Activated CD8-positive, alpha-beta memory T cell treated with anti-CD3 and anti-CD28 coated beads, Interleukin-2, amount 50 U/mL, for 24 hours (primary cell): ENCODE measurements around the gene ALX1.

Source experiments
- DNase-seq: peaks from one replicate; pipeline ENCODE4 v3.0.0-alpha.2; 2020; ENCODE audit errors: extremely low read depth

ALX1 gene

DNA sequence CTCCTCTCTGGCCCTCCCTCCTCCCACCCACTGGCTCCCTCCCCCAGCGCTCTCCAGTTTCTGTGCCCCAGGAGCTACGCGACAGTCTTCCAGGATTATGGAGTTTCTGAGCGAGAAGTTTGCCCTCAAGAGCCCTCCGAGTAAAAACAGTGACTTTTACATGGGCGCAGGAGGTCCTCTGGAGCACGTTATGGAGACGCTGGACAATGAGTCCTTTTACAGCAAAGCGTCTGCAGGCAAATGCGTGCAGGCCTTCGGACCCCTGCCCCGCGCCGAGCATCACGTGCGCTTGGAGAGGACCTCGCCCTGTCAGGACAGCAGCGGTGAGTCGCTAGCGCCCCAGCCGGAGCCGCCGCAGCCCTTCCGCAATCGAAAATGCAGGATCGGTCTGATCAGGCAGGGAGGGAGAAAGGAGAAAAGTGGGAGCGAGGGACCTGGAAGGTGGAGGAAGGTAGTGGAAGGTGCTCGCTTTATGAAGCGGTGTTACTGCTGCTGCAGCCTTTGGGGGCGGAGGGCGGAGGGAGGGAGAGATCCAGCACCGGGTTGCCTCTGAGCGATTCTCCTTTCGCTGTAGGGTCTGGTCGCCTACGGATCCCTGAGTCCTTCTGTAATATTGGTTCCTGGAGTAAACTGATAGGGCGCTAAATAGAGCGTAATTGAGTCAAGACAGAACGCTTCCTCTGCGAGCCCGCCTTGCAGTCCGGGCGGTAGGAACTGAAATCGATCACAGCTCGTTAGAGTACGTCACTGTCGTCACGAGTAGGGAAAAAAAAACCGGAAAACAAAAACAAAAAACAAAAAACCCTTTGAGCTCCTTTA lies at the start of gene ALX1:
TSS of gene ALX1 (plus strand) at position 56 of the 819 bp plus-strand sequence. CDS start at position 98, 42 bp downstream.
- no peak for DNase-seq

DNA sequence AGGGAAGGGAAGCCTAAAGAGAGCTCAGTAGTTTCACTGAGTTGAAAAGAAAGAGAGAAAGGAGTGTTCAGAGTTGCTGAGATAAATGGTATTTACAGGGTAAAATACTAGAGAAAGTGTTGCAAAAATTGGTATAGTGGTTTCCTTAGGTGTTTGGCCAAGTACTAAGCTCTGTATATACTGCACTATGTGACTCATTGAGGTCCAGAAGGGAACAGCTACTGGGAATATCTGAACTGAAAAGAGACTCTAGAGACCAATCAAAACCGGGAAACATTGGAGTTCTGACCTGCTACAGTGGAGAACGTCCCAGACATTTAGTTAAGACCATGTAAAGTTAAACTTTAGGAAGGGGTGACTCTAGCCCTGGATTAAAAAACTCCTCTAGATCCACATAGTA lies 42.7 kb upstream of the ALX1 start:
- DNase-seq, result no peak

DNA sequence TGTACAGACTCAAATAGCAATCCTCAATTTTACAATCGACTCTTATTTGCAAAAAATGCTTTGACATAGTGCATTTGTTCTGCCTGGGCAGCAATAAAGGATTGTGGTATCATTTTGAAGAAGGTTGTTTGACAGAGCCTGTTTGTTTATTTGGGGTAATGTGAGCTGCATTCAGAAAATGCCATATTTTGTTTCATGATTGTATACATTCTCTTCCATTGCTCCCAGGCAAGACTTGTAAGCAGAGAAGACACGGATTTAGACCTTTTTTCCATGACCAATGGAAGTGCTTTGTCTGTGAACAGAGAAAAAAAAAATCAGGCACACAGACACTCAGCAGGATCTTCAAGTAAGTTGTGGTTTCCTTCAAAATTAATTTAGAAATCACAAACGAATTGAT lies 35.5 kb upstream of the ALX1 start:
- DNase-seq, result no peak

DNA sequence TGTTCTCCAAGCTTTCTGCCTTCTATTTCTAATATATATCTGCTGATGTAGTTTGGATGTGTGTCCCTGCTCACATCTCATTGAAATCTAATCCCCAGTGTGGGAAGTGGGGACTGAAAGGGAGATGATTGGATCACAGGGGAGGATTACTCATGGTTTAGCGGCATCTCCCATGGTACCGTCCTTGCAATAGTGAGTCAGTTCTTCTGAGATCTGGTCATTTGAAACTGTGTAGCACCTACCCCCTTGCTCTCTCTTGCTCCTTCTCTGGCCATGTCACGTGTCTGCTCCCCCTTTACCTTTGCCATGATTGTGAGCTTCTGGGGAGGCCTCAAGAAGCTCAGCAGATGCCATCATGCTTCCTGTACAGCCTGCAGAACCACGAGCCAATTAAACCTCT lies 26.2 kb upstream of the ALX1 start:
- no peak for DNase-seq

DNA sequence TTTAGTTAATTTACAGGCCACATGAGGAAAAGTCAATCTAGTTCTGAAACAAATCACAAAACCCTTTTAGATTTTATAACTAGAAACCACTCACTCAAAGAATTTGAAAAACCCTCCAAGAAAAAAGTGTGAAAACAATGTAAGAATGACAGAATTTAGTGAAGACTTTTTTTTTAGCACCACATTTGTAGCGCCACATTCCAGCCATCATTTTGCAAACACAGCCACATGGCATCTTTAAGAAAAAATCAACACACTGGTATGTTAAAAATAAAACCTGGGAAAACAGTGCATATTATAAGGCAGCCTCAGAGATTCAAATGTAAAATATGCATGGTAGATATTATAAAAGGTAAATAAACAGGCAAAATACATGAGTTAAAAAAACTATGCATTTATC lies 22.3 kb upstream of the ALX1 start:
- no peak for DNase-seq

DNA sequence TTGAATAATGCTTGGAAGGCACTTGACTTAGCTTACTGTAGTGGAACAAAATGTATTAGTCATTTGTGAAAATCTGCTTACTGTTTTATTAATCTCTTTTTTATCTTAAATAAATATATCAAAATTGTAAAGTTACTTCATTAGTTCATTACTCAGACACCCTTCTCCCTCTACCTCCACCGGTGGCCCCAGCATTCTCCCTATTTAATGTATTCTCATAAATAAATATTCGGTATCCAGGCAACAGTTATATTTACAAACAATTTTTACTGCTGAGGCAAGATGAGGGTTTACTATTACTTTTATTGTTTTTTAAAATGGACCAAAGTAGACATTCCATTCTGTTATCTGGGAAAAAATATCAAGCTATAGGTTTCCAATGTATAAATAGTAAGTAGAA lies 19.6 kb upstream of the ALX1 start:
- DNase-seq, result no peak

DNA sequence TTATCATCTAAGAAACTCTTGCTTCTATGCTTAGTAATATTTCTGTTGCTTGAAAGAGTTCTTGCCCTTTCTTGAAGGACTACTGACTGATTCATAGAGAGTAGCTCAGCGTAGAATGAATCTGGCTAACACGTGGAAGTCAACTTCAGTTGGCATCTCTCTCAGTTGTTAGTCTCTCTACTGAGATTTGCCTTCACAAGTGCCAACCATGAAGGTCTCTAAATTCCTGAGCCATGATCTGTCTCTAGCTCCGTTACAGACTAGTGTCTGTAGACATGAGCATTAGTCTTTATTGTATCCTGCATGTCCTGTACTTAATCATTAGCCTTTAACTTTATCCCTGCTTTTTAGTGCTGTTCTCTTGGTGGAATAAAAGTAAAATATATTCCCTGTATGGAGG lies 19.1 kb upstream of the ALX1 start:
- DNase-seq, result no peak

DNA sequence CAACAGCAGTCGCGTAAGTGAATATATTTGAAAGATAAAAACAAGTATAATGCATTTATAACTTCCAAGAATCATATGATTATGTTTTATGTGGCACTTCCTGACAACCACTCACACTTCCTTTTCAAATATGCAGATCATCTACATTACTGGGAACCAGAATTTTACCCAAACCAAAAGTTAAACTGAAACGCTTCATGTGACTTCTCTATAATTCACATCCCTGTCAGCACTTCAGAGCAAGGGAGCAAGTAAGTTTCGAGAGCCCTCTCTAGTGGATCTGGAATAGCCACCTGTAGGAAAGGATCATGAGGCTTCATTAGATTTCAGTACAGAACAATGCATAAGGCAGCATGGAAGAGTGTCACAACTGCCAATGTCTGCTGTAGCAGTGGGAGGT lies 13.7 kb upstream of the ALX1 start:
- no peak for DNase-seq

DNA sequence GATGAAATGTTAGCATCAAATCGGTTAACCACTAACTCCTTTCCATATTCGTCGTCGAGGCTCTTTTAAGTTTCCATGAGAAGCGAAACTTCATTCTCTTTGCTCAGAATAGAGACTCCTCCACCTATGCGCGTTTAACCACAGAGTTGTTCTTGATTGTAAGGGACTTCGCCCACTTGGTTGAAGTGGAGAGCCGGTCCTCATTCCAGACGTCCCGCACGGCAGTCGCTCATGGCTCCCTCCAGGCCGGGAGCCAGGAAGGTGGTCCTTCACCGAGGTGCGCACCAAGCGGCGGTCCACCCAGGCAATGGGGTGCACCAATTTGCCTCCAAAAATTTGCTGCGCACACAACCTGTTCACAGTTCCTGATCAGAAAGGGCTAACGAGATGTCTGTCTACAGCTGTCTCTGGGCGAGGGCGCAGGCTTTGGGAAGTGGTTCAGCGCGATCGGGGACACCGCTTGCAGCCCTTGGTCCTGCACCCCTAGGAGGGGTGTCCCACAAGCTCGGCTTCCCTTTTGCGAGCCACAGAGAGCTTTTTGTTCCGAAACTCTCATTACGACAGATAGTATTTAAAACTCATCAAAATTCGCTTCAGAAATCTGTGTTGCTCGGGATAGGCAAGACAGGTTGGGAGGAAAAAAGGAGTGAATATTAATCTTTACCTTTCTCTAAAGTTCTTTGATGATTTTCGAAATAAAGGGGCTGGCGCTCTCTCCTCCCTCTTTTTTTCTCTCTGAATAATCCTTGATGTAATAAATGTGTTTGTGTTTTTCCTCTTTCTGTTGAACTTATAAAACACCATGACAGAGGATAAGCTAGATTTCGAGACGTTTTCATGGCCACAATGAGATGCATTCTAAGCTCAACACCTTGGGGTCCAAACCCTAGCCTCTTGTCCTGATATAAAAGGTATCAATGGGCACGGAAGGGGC lies 6.4 kb upstream of the ALX1 start:
- DNase-seq, result no peak

DNA sequence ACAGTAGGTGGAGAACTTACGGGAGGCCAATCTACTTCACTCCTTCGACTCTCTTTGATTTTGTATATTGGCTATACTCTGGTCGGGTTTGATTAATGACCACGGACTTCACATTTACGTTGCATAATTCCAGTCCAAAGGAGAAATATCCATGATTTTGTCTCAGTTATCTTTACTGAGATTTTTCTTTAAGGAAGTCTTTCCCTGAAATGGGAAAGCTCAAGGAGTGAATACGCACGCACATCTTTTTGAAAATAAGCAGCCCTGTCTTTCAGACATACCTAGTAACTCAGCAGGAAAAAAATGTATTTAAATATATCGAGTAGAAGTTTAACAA lies 5.7 kb upstream of the ALX1 start:
- DNase-seq, result no peak

DNA sequence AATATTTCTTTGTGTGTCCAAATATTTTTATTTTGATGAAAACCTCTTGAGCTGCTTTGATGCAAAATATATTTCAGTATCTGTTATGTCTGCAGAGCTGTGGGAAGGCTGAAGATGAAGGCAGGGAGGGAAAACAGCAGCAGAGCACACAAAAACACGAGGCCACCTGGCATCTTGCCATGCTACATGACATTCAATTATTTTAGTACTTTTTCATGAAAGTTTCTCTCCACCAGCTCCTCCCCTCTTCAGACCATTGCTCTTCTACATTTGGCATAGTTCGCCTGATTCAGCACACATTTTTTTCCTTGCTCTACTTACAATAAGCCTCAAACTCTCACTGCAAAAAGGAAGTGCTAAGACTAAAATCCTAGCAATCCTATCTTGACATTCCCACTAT lies 4.6 kb upstream of the ALX1 start:
- DNase-seq, result no peak

DNA sequence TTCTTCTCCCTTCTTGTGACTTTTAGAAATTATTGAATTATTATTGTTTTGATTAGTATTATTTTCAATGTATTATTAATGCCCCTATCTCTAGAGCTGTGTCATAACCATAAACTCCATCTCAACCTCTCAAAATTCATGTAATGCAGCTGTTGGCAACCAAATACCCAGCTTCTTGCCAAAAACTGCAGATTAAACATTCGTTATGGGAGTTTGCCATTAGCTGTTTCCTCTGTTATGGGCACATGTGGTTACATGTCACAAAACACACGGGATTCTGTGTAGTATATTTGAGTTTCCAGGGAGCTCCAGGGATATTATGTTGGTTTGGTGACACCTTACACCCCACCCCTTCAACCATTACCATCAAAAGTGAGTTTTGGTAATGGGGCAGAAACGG lies 2.8 kb upstream of the ALX1 start:
- no peak for DNase-seq

DNA sequence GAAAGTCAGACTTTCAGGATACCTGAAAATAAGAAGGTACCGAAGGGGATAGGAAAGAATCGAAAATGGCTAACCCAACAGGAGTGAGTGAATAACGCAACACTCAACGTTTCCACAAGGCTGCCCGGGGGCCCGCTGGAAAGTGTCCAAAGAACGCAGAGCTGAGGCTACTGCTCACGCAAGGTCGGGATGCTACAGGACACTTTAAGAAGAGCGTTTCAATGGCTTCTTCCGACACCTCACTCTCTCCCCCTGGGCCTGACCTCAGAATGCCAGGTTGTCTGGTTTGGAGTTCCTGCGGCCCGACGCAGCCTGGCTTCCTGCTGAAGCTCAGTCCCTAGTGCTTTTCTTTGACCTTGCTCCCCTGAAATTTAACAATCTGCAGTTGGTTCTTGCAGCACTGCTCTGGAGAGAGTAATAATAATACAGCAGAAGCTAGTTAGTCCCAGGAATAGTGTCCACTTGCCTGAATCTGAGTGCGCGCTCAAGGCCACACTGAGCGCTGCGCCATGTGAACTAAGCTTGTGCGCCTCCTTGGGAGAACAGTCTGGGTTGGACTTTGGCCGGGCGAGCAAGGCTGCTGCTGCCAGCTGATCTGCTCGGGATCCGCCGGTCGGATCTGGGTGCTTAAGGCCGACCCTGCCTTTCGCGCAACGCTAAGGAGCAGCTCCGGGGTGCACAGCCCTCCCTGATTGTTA lies 2.0 kb upstream of the ALX1 start:
- DNase-seq, result no peak

DNA sequence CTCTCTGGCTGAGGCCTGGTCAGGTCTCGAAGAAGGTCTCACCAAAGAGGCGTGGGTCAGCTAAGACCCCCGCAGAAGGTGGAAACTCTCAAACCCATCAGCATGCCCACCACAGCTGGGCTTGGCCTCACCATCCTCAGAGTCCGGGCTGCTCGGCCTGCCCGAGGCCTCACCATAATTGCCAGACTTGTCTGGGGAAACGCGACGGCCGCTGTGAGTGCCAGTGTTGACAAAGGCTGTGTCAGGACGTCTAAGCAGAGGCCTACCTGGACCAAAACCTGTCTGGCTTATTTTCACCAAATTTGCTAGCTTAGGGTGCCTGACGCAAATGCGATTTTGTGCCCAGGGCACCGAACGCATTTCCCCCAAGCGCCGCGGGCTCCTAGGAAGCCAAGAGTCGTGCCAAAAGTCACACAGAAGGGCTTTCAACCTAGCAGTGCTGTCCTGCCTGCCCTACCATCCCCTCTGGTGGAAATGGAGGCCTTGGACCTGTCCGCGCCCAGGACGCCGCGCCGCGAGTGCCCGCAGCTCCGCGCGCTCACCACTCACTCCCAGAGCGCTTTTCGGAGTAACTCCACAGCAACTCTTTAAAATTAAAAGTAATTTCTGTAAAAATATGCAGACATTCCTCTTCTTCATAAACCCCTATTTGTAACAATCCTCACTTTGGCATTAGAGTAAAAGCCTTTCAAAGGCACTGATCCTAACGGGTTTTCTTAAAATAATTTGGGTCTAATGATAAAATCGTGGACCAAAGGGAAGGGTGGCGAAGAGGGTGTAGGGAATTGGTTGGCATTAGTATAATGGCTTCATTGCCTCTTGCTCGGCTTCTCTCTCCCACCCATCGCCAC lies 1.2 kb upstream of the ALX1 start:
- no peak for DNase-seq

DNA sequence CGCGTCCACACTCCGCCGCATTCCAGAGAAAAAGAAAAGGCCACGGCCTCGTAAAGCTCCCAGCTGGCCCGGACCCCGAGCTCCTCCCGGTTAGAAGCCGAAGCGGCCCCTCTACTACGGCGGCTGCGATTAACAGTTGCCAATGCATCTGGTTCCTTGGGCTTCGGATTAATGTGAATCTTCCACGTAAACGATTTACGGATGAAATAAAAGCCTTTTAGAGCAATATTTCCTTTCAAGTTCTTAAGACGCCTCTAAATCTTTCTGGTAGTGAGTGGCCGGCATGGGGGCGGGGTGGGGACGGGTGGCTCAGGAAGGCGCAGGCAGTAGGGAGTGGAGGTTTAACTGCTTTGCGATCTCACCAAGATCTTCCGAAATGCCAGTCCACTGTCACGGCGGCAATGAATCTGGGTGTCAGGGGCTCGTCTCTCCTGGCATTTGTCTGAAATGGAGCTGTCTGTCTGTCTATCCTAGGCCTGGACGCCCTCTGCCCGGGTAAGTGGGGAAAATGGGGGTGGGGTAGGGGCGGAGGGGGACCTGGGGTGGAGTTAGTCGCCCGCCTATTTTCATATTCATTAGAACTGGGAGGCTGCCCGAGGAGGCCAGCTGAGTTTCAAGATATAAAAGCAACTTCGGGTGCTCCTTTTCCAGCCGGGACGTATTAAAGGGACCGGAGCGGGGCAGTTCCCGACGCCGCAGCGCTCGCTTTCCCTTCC lies 413 bp upstream of the ALX1 start:
- no peak for DNase-seq

DNA sequence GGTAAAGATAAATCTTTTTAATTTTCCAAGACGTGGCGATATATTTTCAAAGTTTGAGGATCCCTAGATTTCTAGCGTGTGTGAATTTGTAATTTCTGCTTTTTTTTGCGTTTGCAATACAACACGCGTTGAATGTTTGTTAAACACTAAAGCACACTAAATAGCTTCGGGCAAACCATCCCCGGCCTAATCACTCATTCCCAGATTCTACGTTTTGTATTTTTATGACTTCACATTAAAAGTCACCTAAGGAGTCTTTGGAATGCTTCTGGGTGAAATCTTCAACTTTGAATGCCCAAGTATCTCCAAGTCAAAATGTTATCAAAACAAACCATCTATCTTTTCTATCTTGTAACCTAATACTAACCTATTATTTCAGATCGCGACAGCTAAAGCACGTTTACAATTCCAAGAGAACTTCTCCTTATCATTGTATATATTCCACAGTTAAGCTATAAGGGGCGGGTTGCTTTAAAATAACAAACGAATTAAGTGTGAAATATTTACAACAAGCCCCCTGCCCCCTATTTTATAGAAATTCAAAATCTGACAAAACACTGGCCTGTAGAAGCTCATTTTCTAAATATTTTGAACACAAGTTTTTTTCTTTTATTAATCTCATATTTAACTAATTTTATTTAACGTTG lies 1.1 kb downstream of the ALX1 start:
- no peak for DNase-seq

DNA sequence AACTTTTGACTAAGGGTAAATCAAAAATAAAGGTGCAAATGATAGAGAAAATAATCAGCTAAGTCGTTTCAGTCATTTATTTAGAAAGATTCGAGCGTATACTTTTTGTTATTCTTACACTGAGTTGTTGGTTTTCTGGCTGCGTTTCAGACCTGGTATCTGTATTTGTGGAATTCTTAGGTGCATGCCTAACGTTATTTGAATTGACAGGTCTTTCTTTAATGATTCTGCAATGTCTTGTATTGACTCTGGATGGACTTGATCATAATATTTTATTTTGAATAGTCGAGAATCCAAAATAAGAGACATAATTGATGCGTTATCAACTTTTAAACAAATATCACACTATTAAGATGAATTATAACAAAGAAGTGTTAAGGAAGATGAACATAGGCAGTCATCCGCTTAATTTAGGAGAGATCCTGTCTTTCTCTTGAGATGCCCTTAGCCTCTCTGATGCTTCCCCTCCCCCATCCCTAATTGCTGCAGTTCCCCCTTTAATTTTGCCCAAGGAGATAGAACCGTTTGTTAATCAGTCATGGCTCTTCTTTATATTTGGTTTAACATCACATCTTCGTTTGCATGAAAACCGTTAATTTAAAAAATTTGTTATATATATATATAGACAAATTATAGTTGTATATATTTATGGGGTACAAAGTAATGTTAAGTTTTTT lies 1.8 kb downstream of the ALX1 start:
- no peak for DNase-seq

DNA sequence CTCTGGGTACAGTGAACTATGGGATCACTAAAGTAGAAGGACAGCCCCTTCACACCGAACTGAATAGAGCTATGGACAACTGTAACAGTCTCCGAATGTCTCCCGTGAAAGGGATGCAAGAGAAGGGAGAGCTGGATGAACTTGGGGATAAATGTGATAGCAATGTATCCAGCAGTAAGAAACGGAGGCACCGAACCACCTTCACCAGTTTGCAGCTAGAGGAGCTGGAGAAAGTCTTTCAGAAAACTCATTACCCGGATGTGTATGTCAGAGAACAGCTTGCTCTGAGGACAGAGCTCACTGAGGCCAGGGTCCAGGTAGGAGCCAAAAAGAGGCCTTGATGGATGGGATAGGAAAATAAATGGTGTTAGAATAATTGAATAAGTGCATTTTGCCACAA lies 3.5 kb downstream of the ALX1 start:
- no peak for DNase-seq

DNA sequence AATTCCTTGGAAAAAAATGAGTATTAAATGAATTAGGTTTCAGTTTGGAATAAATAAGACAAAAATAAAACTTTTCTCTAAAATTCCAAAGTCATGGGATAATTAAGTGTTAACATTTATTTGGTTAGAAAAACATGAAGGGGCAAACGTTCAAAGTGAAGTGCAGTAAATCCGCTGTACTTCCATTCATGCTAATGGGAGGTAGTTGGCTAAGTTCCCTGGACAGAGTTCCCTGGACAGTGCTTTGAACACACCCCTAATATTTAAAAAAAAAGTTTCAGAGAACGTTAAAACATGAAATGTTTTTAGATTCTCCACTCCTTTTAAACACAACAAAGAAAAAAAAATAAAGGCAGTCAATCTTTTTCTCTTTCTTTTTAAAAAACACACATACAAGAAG lies 16.3 kb downstream of the ALX1 start:
- DNase-seq, result no peak

DNA sequence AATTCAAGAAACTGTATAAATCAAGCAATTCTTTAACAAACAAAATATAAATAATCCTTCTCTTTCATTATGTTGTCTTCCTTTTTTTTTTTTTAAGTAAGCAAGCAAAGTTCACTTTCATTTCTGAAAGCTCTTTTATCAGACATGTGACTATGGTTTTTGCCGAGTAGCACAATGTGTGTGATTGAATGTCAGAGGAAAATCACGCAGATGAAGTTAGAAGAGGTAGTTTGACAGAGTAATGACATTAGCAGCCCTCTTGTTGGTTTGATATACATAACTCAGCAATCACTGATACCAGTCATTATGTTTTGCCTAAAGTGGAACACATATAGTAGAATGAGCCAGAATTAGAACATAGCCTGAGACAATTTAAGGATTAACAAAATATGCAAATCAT lies 19.0 kb downstream of the ALX1 start:
- no peak for DNase-seq
